GM12892 (cell line): ENCODE data around the gene METTL23. TPM values are rescaled to one million over a fixed set of nuclear protein-coding genes. Genes with fewer than 3 reads are reported as not detected.

Experiments used
- DNase-seq: peaks from one replicate; pipeline ENCODE4 v3.0.0; 2011; ENCODE audit not compliant: insufficient read length
- FAIRE-seq: peaks from 2 replicates; lab custom pipeline; 2011; peaks lifted over from hg19 to GRCh38; lab: Jason Lieb, UNC
- POLR2A ChIP-seq: IDR thresholded peaks from 2 replicates; pipeline ENCODE4 v1.6.1; 2011; ENCODE audit warnings: low read depth, low read length, control low read depth
- POLR2AphosphoS5 ChIP-seq: IDR thresholded peaks from 2 replicates; pipeline ENCODE4 v1.6.1; 2011; ENCODE audit warnings: low read depth, low read length, control low read depth
- TAF1 ChIP-seq: IDR thresholded peaks from 2 replicates; pipeline ENCODE4 v1.6.1; 2011; ENCODE audit warnings: low read depth, mild to moderate bottlenecking, control low read depth, low read length, borderline replicate concordance
- polyA plus RNA-seq: library from polyadenylated mRNA; unstranded; fragments of >200 nt; gene quantifications from one replicate; pipeline ENCODE4 v1.2.1, GENCODE V29; 2012; ENCODE audit warnings: missing spikeins, inconsistent platforms; ENCODE audit not compliant: missing spikeins

The METTL23 gene
- polyA plus RNA-seq, result 40.1 TPM

GRCh38 chr17:76726776-76727718 lies at the start of gene METTL23:
METTL23 (plus strand) TSS chr17:76726839; CDS start chr17:76729711, 2,872 bp downstream.
- TF ChIP-seq POLR2A (peak; percentile 76; the same call in 1 of the 2 replicates), TAF1 (no peak)
- FAIRE-seq (no peak), DNase-seq (peak; percentile 75)

GRCh38 chr17:76677406-76677805 lies 49.2 kb upstream of the METTL23 start:
- no peak for FAIRE-seq
- no peak for DNase-seq
- TF ChIP-seq TAF1, result no peak
- no peak for TF ChIP-seq POLR2A
- TF ChIP-seq POLR2AphosphoS5, result no peak

- FAIRE-seq (no peak), DNase-seq (no peak)
- TF ChIP-seq POLR2AphosphoS5 (no peak), POLR2A (no peak), TAF1 (no peak)
These were observed 48.3 kb upstream of the METTL23 start for GRCh38 chr17:76678330-76678729.

GRCh38 chr17:76679239-76679638 lies 47.4 kb upstream of the METTL23 start:
- FAIRE-seq, result no peak
- no peak for DNase-seq
- TF ChIP-seq POLR2AphosphoS5 (no peak), TAF1 (no peak), POLR2A (no peak)

GRCh38 chr17:76681222-76682137 lies 45.2 kb upstream of the METTL23 start:
- DNase-seq (peak; percentile 57), FAIRE-seq (no peak)
- TF ChIP-seq POLR2AphosphoS5, result no peak
- TF ChIP-seq POLR2A, result no peak
- no peak for TF ChIP-seq TAF1

- DNase-seq (no peak), FAIRE-seq (no peak)
- no peak for TF ChIP-seq POLR2AphosphoS5
- TF ChIP-seq TAF1, result no peak
- no peak for TF ChIP-seq POLR2A
These were observed 44.3 kb upstream of the METTL23 start for GRCh38 chr17:76682296-76682695.

GRCh38 chr17:76683011-76683755 lies 43.5 kb upstream of the METTL23 start:
- no peak for TF ChIP-seq POLR2A
- no peak for TF ChIP-seq POLR2AphosphoS5
- no peak for TF ChIP-seq TAF1
- FAIRE-seq (no peak), DNase-seq (no peak)

GRCh38 chr17:76683921-76684745 lies 42.5 kb upstream of the METTL23 start:
- DNase-seq (no peak), FAIRE-seq (no peak)
- TF ChIP-seq TAF1 (no peak), POLR2A (no peak), POLR2AphosphoS5 (no peak)

- TF ChIP-seq TAF1 (no peak), POLR2A (no peak), POLR2AphosphoS5 (no peak)
- FAIRE-seq (no peak), DNase-seq (no peak)
These were observed 41.9 kb upstream of the METTL23 start for GRCh38 chr17:76684756-76685155.

GRCh38 chr17:76685366-76685765 lies 41.3 kb upstream of the METTL23 start:
- FAIRE-seq (no peak), DNase-seq (no peak)
- TF ChIP-seq POLR2A, result no peak
- TF ChIP-seq POLR2AphosphoS5, result no peak
